Liver (tissue), 3 donors: Measurements from ENCODE around the gene BTBD17.

Experiments
- EGR1 ChIP-seq, 2 donors: IDR thresholded peaks; 2 replicates each; pipeline ENCODE4 v1.6.1; 2016 to 2018; ENCODE audit warnings: antibody characterized with exemption in 2 of 2, low read depth in 2 of 2
- GABPA ChIP-seq, 2 donors: IDR thresholded peaks in 1 of 2; conservative IDR thresholded peaks in 1 of 2; 2 replicates each; pipeline ENCODE4 v1.6.1; 2016; ENCODE audit warnings: antibody characterized with exemption in 2 of 2, mild to moderate bottlenecking in 1 of 2, moderate library complexity in 1 of 2
- JUND ChIP-seq, 2 donors: IDR thresholded peaks; 2 replicates each; pipeline ENCODE4 v1.6.1; 2016; ENCODE audit warnings: antibody characterized with exemption in 2 of 2
- RAD21 ChIP-seq, 2 donors: IDR thresholded peaks; 2 replicates each; pipeline ENCODE4 v1.6.1; 2016; ENCODE audit warnings: antibody characterized with exemption in 2 of 2, mild to moderate bottlenecking in 2 of 2
- SP1 ChIP-seq: IDR thresholded peaks from 2 replicates; pipeline ENCODE4 v1.6.1; 2018; ENCODE audit warnings: antibody characterized with exemption, mild to moderate bottlenecking
- TAF1 ChIP-seq: conservative IDR thresholded peaks from 2 replicates; pipeline ENCODE4 v1.6.1; 2016; ENCODE audit warnings: antibody characterized with exemption, mild to moderate bottlenecking
- TF ChIP-seq, protein P1 (sequence below): IDR thresholded peaks from 2 replicates; pipeline ENCODE4 v1.6.1; 2016; ENCODE audit warnings: antibody characterized with exemption
- TF ChIP-seq, protein P2 (sequence below): IDR thresholded peaks from 2 replicates; pipeline ENCODE4 v1.6.1; 2016; ENCODE audit warnings: antibody characterized with exemption, mild to moderate bottlenecking
- TF ChIP-seq, protein P3 (sequence below): fragments of 150-350 bp; IDR thresholded peaks from 2 replicates; pipeline ENCODE4 v1.5.1; 2017; ENCODE audit warnings: improper control_type of control experiment, low read depth, low read length; ENCODE audit not compliant: missing input control
- donor health status: healthy.
- donor health status: healthy.

DNA sequence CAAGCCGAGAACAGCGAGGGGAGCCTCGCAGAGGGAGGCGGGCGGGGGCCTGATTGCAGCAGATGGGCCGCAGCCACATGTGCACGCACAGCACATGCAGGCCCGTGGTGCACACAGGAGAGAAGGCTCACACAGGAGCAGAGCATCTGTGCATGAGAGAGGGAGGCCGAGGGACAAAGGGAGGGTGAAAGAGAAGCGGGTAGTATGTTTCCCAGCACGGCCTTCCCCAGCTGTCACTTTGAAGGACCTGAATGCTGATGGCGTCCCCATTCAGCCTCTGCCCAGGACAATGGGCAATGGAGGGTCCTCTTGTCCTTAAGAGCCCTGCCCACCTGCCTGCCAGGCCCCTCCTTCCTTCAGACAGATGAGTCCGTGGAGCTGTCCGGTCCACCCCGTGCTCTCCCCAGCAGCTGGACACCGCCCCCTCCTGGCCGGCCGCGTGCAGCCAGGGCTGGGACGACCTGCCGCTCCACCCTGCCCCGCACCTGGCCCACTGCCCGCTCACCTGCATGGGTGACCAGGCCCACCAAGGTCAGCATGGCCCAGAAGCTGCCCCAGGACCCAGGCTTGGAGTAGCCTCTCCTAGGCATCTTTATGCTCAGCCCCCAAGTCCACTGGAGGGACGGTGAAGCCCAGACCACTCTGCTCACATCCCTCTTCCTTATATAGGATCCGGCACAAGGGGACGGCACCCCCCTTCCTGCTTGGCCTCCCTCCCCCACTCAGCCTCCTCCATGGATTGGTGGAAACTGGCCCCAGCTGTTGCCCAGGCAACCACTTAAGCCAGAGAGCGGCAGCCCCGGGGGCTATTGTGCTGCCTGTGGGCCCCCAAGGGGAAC is at the start of gene BTBD17:
- no peak for TF ChIP-seq GABPA (IDR thresholded peaks at IDR 0.05 in 1 of 2, conservative IDR thresholded peaks at IDR 0.05 in 1 of 2)
- TF ChIP-seq, protein P1, sequence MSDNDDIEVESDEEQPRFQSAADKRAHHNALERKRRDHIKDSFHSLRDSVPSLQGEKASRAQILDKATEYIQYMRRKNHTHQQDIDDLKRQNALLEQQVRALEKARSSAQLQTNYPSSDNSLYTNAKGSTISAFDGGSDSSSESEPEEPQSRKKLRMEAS = no peak
- peak; percentile 45 to 72 for TF ChIP-seq RAD21 (IDR thresholded peaks at IDR 0.05)
- TF ChIP-seq, protein P2, sequence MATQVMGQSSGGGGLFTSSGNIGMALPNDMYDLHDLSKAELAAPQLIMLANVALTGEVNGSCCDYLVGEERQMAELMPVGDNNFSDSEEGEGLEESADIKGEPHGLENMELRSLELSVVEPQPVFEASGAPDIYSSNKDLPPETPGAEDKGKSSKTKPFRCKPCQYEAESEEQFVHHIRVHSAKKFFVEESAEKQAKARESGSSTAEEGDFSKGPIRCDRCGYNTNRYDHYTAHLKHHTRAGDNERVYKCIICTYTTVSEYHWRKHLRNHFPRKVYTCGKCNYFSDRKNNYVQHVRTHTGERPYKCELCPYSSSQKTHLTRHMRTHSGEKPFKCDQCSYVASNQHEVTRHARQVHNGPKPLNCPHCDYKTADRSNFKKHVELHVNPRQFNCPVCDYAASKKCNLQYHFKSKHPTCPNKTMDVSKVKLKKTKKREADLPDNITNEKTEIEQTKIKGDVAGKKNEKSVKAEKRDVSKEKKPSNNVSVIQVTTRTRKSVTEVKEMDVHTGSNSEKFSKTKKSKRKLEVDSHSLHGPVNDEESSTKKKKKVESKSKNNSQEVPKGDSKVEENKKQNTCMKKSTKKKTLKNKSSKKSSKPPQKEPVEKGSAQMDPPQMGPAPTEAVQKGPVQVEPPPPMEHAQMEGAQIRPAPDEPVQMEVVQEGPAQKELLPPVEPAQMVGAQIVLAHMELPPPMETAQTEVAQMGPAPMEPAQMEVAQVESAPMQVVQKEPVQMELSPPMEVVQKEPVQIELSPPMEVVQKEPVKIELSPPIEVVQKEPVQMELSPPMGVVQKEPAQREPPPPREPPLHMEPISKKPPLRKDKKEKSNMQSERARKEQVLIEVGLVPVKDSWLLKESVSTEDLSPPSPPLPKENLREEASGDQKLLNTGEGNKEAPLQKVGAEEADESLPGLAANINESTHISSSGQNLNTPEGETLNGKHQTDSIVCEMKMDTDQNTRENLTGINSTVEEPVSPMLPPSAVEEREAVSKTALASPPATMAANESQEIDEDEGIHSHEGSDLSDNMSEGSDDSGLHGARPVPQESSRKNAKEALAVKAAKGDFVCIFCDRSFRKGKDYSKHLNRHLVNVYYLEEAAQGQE = no peak
- TF ChIP-seq, protein P3, sequence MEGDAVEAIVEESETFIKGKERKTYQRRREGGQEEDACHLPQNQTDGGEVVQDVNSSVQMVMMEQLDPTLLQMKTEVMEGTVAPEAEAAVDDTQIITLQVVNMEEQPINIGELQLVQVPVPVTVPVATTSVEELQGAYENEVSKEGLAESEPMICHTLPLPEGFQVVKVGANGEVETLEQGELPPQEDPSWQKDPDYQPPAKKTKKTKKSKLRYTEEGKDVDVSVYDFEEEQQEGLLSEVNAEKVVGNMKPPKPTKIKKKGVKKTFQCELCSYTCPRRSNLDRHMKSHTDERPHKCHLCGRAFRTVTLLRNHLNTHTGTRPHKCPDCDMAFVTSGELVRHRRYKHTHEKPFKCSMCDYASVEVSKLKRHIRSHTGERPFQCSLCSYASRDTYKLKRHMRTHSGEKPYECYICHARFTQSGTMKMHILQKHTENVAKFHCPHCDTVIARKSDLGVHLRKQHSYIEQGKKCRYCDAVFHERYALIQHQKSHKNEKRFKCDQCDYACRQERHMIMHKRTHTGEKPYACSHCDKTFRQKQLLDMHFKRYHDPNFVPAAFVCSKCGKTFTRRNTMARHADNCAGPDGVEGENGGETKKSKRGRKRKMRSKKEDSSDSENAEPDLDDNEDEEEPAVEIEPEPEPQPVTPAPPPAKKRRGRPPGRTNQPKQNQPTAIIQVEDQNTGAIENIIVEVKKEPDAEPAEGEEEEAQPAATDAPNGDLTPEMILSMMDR = peak; percentile 39
- no peak for TF ChIP-seq JUND (IDR thresholded peaks at IDR 0.05)
- TF ChIP-seq TAF1 = no peak
- TF ChIP-seq SP1 = no peak
- no peak for TF ChIP-seq EGR1 (IDR thresholded peaks at IDR 0.05; ENCODE audit: low read depth in 2 of 2)
